Right lung (tissue), 5 donors: Measurements from ENCODE around the gene LYZL4. TPM values are rescaled to one million over a fixed set of nuclear protein-coding genes. Genes with fewer than 3 reads are reported as not detected.

Source experiments
- DNase-seq, 2 donors: peaks; one replicate each; pipeline ENCODE4 v3.0.0-alpha.2; 2013
- polyA plus RNA-seq, 5 donors: library from polyadenylated mRNA; unstranded; fragments of 120-200 nt; gene quantifications; one replicate each; pipeline versions ENCODE4 v1.2.1 to v1.2.3, GENCODE V29; 2013; ENCODE audit warnings: inconsistent platforms in 1 of 5, low replicate concordance in 1 of 5; ENCODE audit not compliant: insufficient read length in 5 of 5, insufficient read depth in 1 of 5

LYZL4 gene
- polyA plus RNA-seq, 5 donors, result not detected

- DNase-seq, result no peak
Observed at GRCh38 chr3:42428830-42429229, 18.4 kb upstream of the LYZL4 start.

- DNase-seq, result no peak
Observed at GRCh38 chr3:42425736-42426407, 15.5 kb upstream of the LYZL4 start.

GRCh38 chr3:42424911-42425310 lies 14.5 kb upstream of the LYZL4 start:
- DNase-seq, result no peak

GRCh38 chr3:42421818-42422796 lies 11.7 kb upstream of the LYZL4 start:
- no peak for DNase-seq

- no peak for DNase-seq
Observed at GRCh38 chr3:42419563-42419962, 9.2 kb upstream of the LYZL4 start.

GRCh38 chr3:42412526-42413155 lies 2.2 kb upstream of the LYZL4 start:
- DNase-seq, result no peak

- no peak for DNase-seq
Observed at GRCh38 chr3:42411429-42411828, 1.0 kb upstream of the LYZL4 start.

- DNase-seq, result no peak
Observed at GRCh38 chr3:42408156-42408555, 2.3 kb downstream of the LYZL4 start.

- DNase-seq, result no peak
Observed at GRCh38 chr3:42406727-42407450, 3.5 kb downstream of the LYZL4 start.

- DNase-seq, result no peak
Observed at GRCh38 chr3:42405857-42406256, 4.6 kb downstream of the LYZL4 start.

- DNase-seq, result no peak
Observed at GRCh38 chr3:42403737-42404136, 6.7 kb downstream of the LYZL4 start.

GRCh38 chr3:42402394-42403096 lies 7.9 kb downstream of the LYZL4 start:
- no peak for DNase-seq

GRCh38 chr3:42398080-42398479 lies 12.3 kb downstream of the LYZL4 start:
- DNase-seq, result no peak

GRCh38 chr3:42397644-42398043 lies 12.8 kb downstream of the LYZL4 start:
- no peak for DNase-seq

- DNase-seq, result no peak
Observed at GRCh38 chr3:42394579-42395288, 15.7 kb downstream of the LYZL4 start.

- no peak for DNase-seq
Observed at GRCh38 chr3:42387802-42388651, 22.4 kb downstream of the LYZL4 start.

- no peak for DNase-seq
Observed at GRCh38 chr3:42381551-42382082, 28.8 kb downstream of the LYZL4 start.

GRCh38 chr3:42377681-42378080 lies 32.7 kb downstream of the LYZL4 start:
- no peak for DNase-seq

GRCh38 chr3:42376344-42376798 lies 34.0 kb downstream of the LYZL4 start:
- no peak for DNase-seq
